ENCODE measurements around the gene SLC29A1.

Gene SLC29A1

DNA sequence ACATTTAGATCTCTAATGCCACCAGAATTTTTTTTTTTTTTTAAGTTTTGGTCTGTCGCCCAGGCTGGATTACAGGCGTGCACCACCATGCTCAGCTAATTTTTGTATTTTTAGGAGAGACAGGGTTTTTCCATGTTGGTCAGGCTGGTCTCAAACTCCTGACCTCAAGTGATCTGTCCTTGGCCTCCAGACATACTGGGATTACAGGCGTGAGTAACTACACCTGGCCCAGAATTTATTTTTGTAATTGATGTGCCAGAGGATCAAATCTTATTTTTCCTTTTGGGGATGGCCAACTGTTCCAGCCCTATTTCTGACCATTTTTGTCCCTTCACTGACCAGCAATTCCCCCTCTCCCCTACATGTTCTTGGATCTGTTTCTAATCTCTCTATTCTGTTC lies 24.7 kb upstream of the SLC29A1 start:
- H3K4me3 ChIP-seq (replicated peaks; ENCODE audit: insufficient read depth, low read length), result no peak overlapping the region
- no peaks in the 10 kb centered on the region for H3K27me3 ChIP-seq (ENCODE audit: insufficient read depth, poor library complexity, severe bottlenecking)
- TF ChIP-seq GABPA (IDR thresholded peaks at IDR 0.05; ENCODE audit: low read depth), result no peak
- no peak for TF ChIP-seq SPI1 (IDR thresholded peaks at IDR 0.05; ENCODE audit: borderline replicate concordance, low read depth)
- TF ChIP-seq, protein P1, sequence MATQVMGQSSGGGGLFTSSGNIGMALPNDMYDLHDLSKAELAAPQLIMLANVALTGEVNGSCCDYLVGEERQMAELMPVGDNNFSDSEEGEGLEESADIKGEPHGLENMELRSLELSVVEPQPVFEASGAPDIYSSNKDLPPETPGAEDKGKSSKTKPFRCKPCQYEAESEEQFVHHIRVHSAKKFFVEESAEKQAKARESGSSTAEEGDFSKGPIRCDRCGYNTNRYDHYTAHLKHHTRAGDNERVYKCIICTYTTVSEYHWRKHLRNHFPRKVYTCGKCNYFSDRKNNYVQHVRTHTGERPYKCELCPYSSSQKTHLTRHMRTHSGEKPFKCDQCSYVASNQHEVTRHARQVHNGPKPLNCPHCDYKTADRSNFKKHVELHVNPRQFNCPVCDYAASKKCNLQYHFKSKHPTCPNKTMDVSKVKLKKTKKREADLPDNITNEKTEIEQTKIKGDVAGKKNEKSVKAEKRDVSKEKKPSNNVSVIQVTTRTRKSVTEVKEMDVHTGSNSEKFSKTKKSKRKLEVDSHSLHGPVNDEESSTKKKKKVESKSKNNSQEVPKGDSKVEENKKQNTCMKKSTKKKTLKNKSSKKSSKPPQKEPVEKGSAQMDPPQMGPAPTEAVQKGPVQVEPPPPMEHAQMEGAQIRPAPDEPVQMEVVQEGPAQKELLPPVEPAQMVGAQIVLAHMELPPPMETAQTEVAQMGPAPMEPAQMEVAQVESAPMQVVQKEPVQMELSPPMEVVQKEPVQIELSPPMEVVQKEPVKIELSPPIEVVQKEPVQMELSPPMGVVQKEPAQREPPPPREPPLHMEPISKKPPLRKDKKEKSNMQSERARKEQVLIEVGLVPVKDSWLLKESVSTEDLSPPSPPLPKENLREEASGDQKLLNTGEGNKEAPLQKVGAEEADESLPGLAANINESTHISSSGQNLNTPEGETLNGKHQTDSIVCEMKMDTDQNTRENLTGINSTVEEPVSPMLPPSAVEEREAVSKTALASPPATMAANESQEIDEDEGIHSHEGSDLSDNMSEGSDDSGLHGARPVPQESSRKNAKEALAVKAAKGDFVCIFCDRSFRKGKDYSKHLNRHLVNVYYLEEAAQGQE (IDR thresholded peaks at IDR 0.05; ENCODE audit: insufficient replicate concordance, low read depth), result no peak
- no peak for TF ChIP-seq POLR2AphosphoS5 (IDR thresholded peaks at IDR 0.05; ENCODE audit: low read depth)
- TF ChIP-seq, protein P2, sequence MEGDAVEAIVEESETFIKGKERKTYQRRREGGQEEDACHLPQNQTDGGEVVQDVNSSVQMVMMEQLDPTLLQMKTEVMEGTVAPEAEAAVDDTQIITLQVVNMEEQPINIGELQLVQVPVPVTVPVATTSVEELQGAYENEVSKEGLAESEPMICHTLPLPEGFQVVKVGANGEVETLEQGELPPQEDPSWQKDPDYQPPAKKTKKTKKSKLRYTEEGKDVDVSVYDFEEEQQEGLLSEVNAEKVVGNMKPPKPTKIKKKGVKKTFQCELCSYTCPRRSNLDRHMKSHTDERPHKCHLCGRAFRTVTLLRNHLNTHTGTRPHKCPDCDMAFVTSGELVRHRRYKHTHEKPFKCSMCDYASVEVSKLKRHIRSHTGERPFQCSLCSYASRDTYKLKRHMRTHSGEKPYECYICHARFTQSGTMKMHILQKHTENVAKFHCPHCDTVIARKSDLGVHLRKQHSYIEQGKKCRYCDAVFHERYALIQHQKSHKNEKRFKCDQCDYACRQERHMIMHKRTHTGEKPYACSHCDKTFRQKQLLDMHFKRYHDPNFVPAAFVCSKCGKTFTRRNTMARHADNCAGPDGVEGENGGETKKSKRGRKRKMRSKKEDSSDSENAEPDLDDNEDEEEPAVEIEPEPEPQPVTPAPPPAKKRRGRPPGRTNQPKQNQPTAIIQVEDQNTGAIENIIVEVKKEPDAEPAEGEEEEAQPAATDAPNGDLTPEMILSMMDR (IDR thresholded peaks at IDR 0.05; ENCODE audit: insufficient read depth, low read length), result no peak
- no peak overlapping the region for H3K27ac ChIP-seq (replicated peaks)
- no peak for DNase-seq (ENCODE audit: low read depth in 1 of 2, low spot score in 1 of 2)

DNA sequence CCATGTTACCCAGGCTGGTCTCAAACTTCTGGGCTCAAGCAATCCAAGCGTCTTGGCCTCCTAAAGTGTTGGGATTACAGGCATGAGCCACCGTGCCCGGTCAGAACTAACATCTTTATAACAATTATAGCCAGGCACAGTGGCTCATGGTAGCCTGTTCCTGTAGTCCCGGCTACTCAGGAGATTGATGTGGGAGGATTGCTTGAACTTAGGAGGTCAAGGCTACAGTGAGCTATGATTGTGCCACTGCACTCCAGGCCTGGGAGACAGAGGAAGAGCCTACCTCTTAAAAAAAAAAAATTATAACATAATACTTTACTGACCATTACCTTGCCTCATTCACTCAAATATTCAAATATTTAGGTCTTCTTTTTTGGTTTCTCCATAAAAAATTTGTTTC lies 23.5 kb upstream of the SLC29A1 start:
- Histone ChIP-seq H3K27ac (replicated peaks) (no peak overlapping the region), H3K27me3 (ENCODE audit: insufficient read depth, poor library complexity, severe bottlenecking) (no peaks in the 10 kb centered on the region), H3K4me3 (replicated peaks; ENCODE audit: insufficient read depth, low read length) (no peak overlapping the region)
- no peak for DNase-seq (ENCODE audit: low read depth in 1 of 2, low spot score in 1 of 2)
- TF ChIP-seq GABPA (IDR thresholded peaks at IDR 0.05; ENCODE audit: low read depth), result no peak
- TF ChIP-seq, protein P1 (IDR thresholded peaks at IDR 0.05; ENCODE audit: insufficient replicate concordance, low read depth), result no peak
- TF ChIP-seq, protein P2 (IDR thresholded peaks at IDR 0.05; ENCODE audit: insufficient read depth, low read length), result no peak
- TF ChIP-seq SPI1 (IDR thresholded peaks at IDR 0.05; ENCODE audit: borderline replicate concordance, low read depth), result no peak
- no peak for TF ChIP-seq POLR2AphosphoS5 (IDR thresholded peaks at IDR 0.05; ENCODE audit: low read depth)

DNA sequence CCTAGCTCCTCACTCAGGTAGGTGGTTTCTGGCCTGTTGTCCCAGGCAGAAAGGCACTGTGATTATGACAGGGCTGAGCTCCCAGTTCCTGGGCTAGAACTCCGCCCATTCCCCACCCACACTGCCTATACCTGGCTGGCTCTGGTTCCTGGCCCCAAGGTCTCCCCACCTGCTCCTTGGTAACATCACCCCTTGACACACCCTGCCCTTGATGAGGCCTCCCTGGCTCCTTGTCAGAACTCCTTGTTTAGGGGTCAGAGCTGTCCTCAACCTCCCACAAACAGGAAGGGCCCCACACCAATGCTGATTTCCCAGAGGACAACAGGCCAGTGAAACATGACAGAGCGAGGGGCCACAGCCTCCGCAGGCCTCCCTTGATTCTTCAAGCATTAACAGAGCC lies 22.2 kb upstream of the SLC29A1 start:
- no peak for DNase-seq (ENCODE audit: low read depth in 1 of 2, low spot score in 1 of 2)
- H3K27ac ChIP-seq (replicated peaks), result no peak overlapping the region
- no peaks in the 10 kb centered on the region for H3K27me3 ChIP-seq (ENCODE audit: insufficient read depth, poor library complexity, severe bottlenecking)
- no peak overlapping the region for H3K4me3 ChIP-seq (replicated peaks; ENCODE audit: insufficient read depth, low read length)
- TF ChIP-seq, protein P2 (IDR thresholded peaks at IDR 0.05; ENCODE audit: insufficient read depth, low read length), result no peak
- TF ChIP-seq SPI1 (IDR thresholded peaks at IDR 0.05; ENCODE audit: borderline replicate concordance, low read depth) (no peak), POLR2AphosphoS5 (IDR thresholded peaks at IDR 0.05; ENCODE audit: low read depth) (no peak), GABPA (IDR thresholded peaks at IDR 0.05; ENCODE audit: low read depth) (no peak)
- TF ChIP-seq, protein P1 (IDR thresholded peaks at IDR 0.05; ENCODE audit: insufficient replicate concordance, low read depth), result no peak

Measured in HL-60 (cell line).